Measurements from ENCODE around the gene PCSK5. TPM values are rescaled to one million over a fixed set of nuclear protein-coding genes. Genes with fewer than 3 reads are reported as not detected.

The PCSK5 gene
- total RNA-seq, 1 donor from 2014 or later = 1.5 TPM

GRCh38 chr9:76158713-76159112, 268.2 kb downstream of the PCSK5 start:
- intact Hi-C loops (cut with micrococcal nuclease) = no loop called here

GRCh38 chr9:76159293-76159926, 268.9 kb downstream of the PCSK5 start:
- no peak for DNase-seq (ENCODE audit: low spot score)
- Mint-ChIP-seq H3K36me3 (ENCODE audit: low read depth) (no peaks in the 10 kb centered on the region), H3K9me3 (no peaks in the 10 kb centered on the region), H3K4me3 (ENCODE audit: low read depth) (no peak overlapping the region), H3K27me3 (ENCODE audit: low read depth) (no peaks in the 10 kb centered on the region), H3K4me1 (ENCODE audit: low read depth) (no peaks in the 10 kb centered on the region), H3K27ac (no peak overlapping the region)
- intact Hi-C loops (cut with micrococcal nuclease) = no loop called here

More at GRCh38 chr9:76158713-76159112, 268.2 kb downstream of the PCSK5 start:
- H3K27ac Mint-ChIP-seq = no peak overlapping the region
- no peaks in the 10 kb centered on the region for H3K27me3 Mint-ChIP-seq (ENCODE audit: low read depth)
- no peak overlapping the region for H3K4me3 Mint-ChIP-seq (ENCODE audit: low read depth)
- no peaks in the 10 kb centered on the region for H3K4me1 Mint-ChIP-seq (ENCODE audit: low read depth)
- no peak for DNase-seq (ENCODE audit: low spot score)
- H3K36me3 Mint-ChIP-seq (ENCODE audit: low read depth) = no peaks in the 10 kb centered on the region
- no peaks in the 10 kb centered on the region for H3K9me3 Mint-ChIP-seq

- H3K4me1 Mint-ChIP-seq (ENCODE audit: low read depth) = no peaks in the 10 kb centered on the region
- no peaks in the 10 kb centered on the region for H3K36me3 Mint-ChIP-seq (ENCODE audit: low read depth)
- no peak overlapping the region for H3K27ac Mint-ChIP-seq
- no peak overlapping the region for H3K4me3 Mint-ChIP-seq (ENCODE audit: low read depth)
- H3K9me3 Mint-ChIP-seq = no peaks in the 10 kb centered on the region
- H3K27me3 Mint-ChIP-seq (ENCODE audit: low read depth) = no peaks in the 10 kb centered on the region
- intact Hi-C loops (cut with micrococcal nuclease) = no loop called here
- no peak for DNase-seq (ENCODE audit: low spot score)
Observed at GRCh38 chr9:76161106-76161505, 270.6 kb downstream of the PCSK5 start.

GRCh38 chr9:76161541-76161940, 271.1 kb downstream of the PCSK5 start:
- intact Hi-C loops (cut with micrococcal nuclease) = no loop called here
- no peaks in the 10 kb centered on the region for H3K4me1 Mint-ChIP-seq (ENCODE audit: low read depth)
- no peaks in the 10 kb centered on the region for H3K9me3 Mint-ChIP-seq
- H3K4me3 Mint-ChIP-seq (ENCODE audit: low read depth) = no peak overlapping the region
- no peaks in the 10 kb centered on the region for H3K27me3 Mint-ChIP-seq (ENCODE audit: low read depth)
- no peak for DNase-seq (ENCODE audit: low spot score)
- H3K27ac Mint-ChIP-seq = no peak overlapping the region
- H3K36me3 Mint-ChIP-seq (ENCODE audit: low read depth) = no peaks in the 10 kb centered on the region

GRCh38 chr9:76162086-76162730, 271.7 kb downstream of the PCSK5 start:
- Mint-ChIP-seq H3K27me3 (ENCODE audit: low read depth) (no peaks in the 10 kb centered on the region), H3K9me3 (no peaks in the 10 kb centered on the region), H3K4me1 (ENCODE audit: low read depth) (no peaks in the 10 kb centered on the region), H3K27ac (no peak overlapping the region), H3K36me3 (ENCODE audit: low read depth) (no peaks in the 10 kb centered on the region), H3K4me3 (ENCODE audit: low read depth) (no peak overlapping the region)
- intact Hi-C loops (cut with micrococcal nuclease) = no loop called here
- no peak for DNase-seq (ENCODE audit: low spot score)

- Mint-ChIP-seq H3K4me1 (ENCODE audit: low read depth) (no peaks in the 10 kb centered on the region), H3K4me3 (ENCODE audit: low read depth) (no peak overlapping the region), H3K27ac (no peak overlapping the region), H3K9me3 (no peaks in the 10 kb centered on the region), H3K36me3 (ENCODE audit: low read depth) (no peaks in the 10 kb centered on the region), H3K27me3 (ENCODE audit: low read depth) (no peaks in the 10 kb centered on the region)
- DNase-seq (ENCODE audit: low spot score) = no peak
- intact Hi-C loops (cut with micrococcal nuclease) = no loop called here
Observed at GRCh38 chr9:76162751-76163500, 272.5 kb downstream of the PCSK5 start.

- no peak overlapping the region for H3K27ac Mint-ChIP-seq
- no peaks in the 10 kb centered on the region for H3K36me3 Mint-ChIP-seq (ENCODE audit: low read depth)
- no peak for DNase-seq (ENCODE audit: low spot score)
- H3K27me3 Mint-ChIP-seq (ENCODE audit: low read depth) = no peaks in the 10 kb centered on the region
- H3K4me3 Mint-ChIP-seq (ENCODE audit: low read depth) = no peak overlapping the region
- H3K4me1 Mint-ChIP-seq (ENCODE audit: low read depth) = no peaks in the 10 kb centered on the region
- intact Hi-C loops (cut with micrococcal nuclease) = no loop called here
- no peaks in the 10 kb centered on the region for H3K9me3 Mint-ChIP-seq
Observed at GRCh38 chr9:76166526-76166925, 276.1 kb downstream of the PCSK5 start.

- H3K9me3 Mint-ChIP-seq = peaks cover 4% of the 10 kb centered on the region
- no peak overlapping the region for H3K27ac Mint-ChIP-seq
- no peak for DNase-seq (ENCODE audit: low spot score)
- H3K4me3 Mint-ChIP-seq (ENCODE audit: low read depth) = no peak overlapping the region
- H3K36me3 Mint-ChIP-seq (ENCODE audit: low read depth) = peaks cover 4% of the 10 kb centered on the region
- H3K4me1 Mint-ChIP-seq (ENCODE audit: low read depth) = peaks cover 3% of the 10 kb centered on the region
- H3K27me3 Mint-ChIP-seq (ENCODE audit: low read depth) = no peaks in the 10 kb centered on the region
- intact Hi-C loops (cut with micrococcal nuclease) = no loop called here
Observed at GRCh38 chr9:76176171-76176570, 285.7 kb downstream of the PCSK5 start.

- Mint-ChIP-seq H3K36me3 (ENCODE audit: low read depth) (peaks cover 6% of the 10 kb centered on the region), H3K9me3 (peaks cover 4% of the 10 kb centered on the region)
- no peak for DNase-seq (ENCODE audit: low spot score)
Observed at GRCh38 chr9:76177931-76178330, 287.5 kb downstream of the PCSK5 start.

GRCh38 chr9:76180541-76180940, 290.1 kb downstream of the PCSK5 start:
- Mint-ChIP-seq H3K27ac (no peak overlapping the region), H3K4me1 (ENCODE audit: low read depth) (peaks cover 9% of the 10 kb centered on the region)

More at GRCh38 chr9:76177931-76178330, 287.5 kb downstream of the PCSK5 start:
- H3K4me1 Mint-ChIP-seq (ENCODE audit: low read depth) = peaks cover 9% of the 10 kb centered on the region
- H3K27me3 Mint-ChIP-seq (ENCODE audit: low read depth) = no peaks in the 10 kb centered on the region
- no peak overlapping the region for H3K4me3 Mint-ChIP-seq (ENCODE audit: low read depth)
- H3K27ac Mint-ChIP-seq = no peak overlapping the region
- intact Hi-C loops (cut with micrococcal nuclease) = no loop called here

GRCh38 chr9:76181020-76181641, 290.7 kb downstream of the PCSK5 start:
- H3K4me1 Mint-ChIP-seq (ENCODE audit: low read depth) = peaks cover 9% of the 10 kb centered on the region
- H3K36me3 Mint-ChIP-seq (ENCODE audit: low read depth) = peaks cover 6% of the 10 kb centered on the region
- H3K4me3 Mint-ChIP-seq (ENCODE audit: low read depth) = no peak overlapping the region
- no peaks in the 10 kb centered on the region for H3K9me3 Mint-ChIP-seq
- H3K27me3 Mint-ChIP-seq (ENCODE audit: low read depth) = no peaks in the 10 kb centered on the region
- peak overlapping the region; percentile 16 for H3K27ac Mint-ChIP-seq
- intact Hi-C loops (cut with micrococcal nuclease) = no loop called here
- no peak for DNase-seq (ENCODE audit: low spot score)

More at GRCh38 chr9:76180541-76180940, 290.1 kb downstream of the PCSK5 start:
- no peak overlapping the region for H3K4me3 Mint-ChIP-seq (ENCODE audit: low read depth)
- intact Hi-C loops (cut with micrococcal nuclease) = no loop called here
- H3K36me3 Mint-ChIP-seq (ENCODE audit: low read depth) = peaks cover 6% of the 10 kb centered on the region
- H3K27me3 Mint-ChIP-seq (ENCODE audit: low read depth) = no peaks in the 10 kb centered on the region
- H3K9me3 Mint-ChIP-seq = no peaks in the 10 kb centered on the region
- DNase-seq (ENCODE audit: low spot score) = no peak

GRCh38 chr9:76181781-76182180, 291.3 kb downstream of the PCSK5 start:
- H3K27ac Mint-ChIP-seq = no peak overlapping the region
- intact Hi-C loops (cut with micrococcal nuclease) = no loop called here
- no peaks in the 10 kb centered on the region for H3K27me3 Mint-ChIP-seq (ENCODE audit: low read depth)
- H3K9me3 Mint-ChIP-seq = no peaks in the 10 kb centered on the region
- H3K4me1 Mint-ChIP-seq (ENCODE audit: low read depth) = peaks cover 9% of the 10 kb centered on the region
- DNase-seq (ENCODE audit: low spot score) = no peak
- H3K36me3 Mint-ChIP-seq (ENCODE audit: low read depth) = peaks cover 6% of the 10 kb centered on the region
- no peak overlapping the region for H3K4me3 Mint-ChIP-seq (ENCODE audit: low read depth)

- no peak overlapping the region for H3K4me3 Mint-ChIP-seq (ENCODE audit: low read depth)
- H3K36me3 Mint-ChIP-seq (ENCODE audit: low read depth) = peaks cover 3% of the 10 kb centered on the region
- intact Hi-C loops (cut with micrococcal nuclease) = no loop called here
- DNase-seq (ENCODE audit: low spot score) = no peak
- no peak overlapping the region for H3K27ac Mint-ChIP-seq
- no peaks in the 10 kb centered on the region for H3K27me3 Mint-ChIP-seq (ENCODE audit: low read depth)
- H3K9me3 Mint-ChIP-seq = no peaks in the 10 kb centered on the region
- H3K4me1 Mint-ChIP-seq (ENCODE audit: low read depth) = peaks cover 9% of the 10 kb centered on the region
Observed at GRCh38 chr9:76185432-76185831, 295.0 kb downstream of the PCSK5 start.

Data from activated T-helper 2 cell treated with anti-CD3 and anti-CD28 coated beads, Interferon-gamma antibody, Interleukin-2, Interleukin-4, amounts not matched to agents 10 μg/mL and 5 μg/mL and 100 μg/mL, durations not matched to agents 14 hours and 24 hours and 36 hours (primary cell).